Stomach smooth muscle (tissue), 2 donors: ENCODE measurements around the gene PKLR.

ENCODE experiments used
- H3K27ac ChIP-seq: one replicate; pipeline ENCODE4 v1.7.0; 2013; ENCODE audit warnings: mild to moderate bottlenecking, low read length, inconsistent platforms
- H3K27me3 ChIP-seq, 2 donors: one replicate each; pipeline ENCODE4 v1.7.0; 2013; ENCODE audit warnings: low read length in 2 of 2; ENCODE audit not compliant: insufficient read depth in 2 of 2, control insufficient read depth in 1 of 2
- H3K36me3 ChIP-seq, 2 donors: one replicate each; pipeline ENCODE4 v1.7.0; 2013; ENCODE audit warnings: low read length in 2 of 2; ENCODE audit not compliant: control insufficient read depth in 2 of 2, insufficient read depth in 2 of 2
- H3K4me1 ChIP-seq: one replicate; pipeline ENCODE4 v1.7.0; 2013; ENCODE audit warnings: low read length; ENCODE audit not compliant: control insufficient read depth, insufficient read depth
- H3K4me3 ChIP-seq, 2 donors: one replicate each; pipeline ENCODE4 v1.7.0; 2013; ENCODE audit warnings: low read length in 2 of 2
- H3K9ac ChIP-seq, 2 donors: one replicate each; pipeline ENCODE4 v1.7.0; 2013; ENCODE audit warnings: low read length in 2 of 2, mild to moderate bottlenecking in 1 of 2
- H3K9me3 ChIP-seq, 2 donors: one replicate each; pipeline ENCODE4 v1.7.0; 2013; ENCODE audit warnings: low read length in 2 of 2; ENCODE audit not compliant: control insufficient read depth in 2 of 2
- donor health status: healthy.
- donor health status: Pancreatic carcinoma.

PKLR gene

DNA sequence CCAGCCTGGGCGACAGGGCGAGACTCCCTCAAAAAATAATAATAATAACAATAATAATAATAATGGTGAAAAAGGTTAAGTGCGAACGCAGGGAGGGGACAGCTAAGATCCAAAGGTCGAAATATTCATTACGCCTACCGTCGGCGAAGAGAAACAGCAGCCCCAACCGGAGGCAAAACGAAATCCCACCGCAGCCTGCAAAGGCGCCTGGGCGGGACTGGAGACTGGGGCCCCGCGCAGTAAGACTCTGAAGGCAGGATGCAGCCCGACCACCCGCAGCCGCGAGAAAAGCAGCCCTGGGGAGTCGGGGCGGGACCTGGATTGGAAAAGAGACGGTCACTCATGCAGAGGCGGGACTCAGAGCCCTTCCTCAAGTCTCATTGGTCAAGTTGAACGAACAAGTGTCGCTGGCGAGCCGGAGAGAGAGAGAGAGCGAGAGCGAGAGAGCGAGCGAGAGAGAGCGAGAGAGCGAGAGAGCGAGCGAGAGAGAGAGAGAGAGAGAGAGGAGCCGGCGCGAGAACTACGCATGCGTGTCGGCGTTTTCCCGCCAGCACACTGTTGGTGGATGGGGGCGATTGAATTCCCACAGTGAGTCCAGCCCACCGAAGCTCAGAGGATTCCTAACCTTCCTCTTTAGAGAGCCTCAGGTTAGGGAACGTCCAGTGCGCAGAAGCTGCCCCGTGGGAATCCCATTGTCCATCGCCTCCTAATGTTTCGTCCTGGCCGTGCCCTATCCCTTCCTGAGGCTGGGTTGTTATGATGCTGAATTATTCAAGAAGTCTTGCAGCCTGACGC is 56.7 kb downstream of the PKLR start:
- Histone ChIP-seq H3K9me3 (no peaks in the 10 kb centered on the region), H3K36me3 (peaks cover 9 to 13% of the 10 kb centered on the region in 2 donors), H3K4me3 (peak overlapping the region; percentile 81 to 91), H3K27ac (peak overlapping the region; percentile 87), H3K27me3 (no peaks in the 10 kb centered on the region), H3K4me1 (peaks cover 30% of the 10 kb centered on the region), H3K9ac (peak overlapping the region; percentile 80 to 82)

DNA sequence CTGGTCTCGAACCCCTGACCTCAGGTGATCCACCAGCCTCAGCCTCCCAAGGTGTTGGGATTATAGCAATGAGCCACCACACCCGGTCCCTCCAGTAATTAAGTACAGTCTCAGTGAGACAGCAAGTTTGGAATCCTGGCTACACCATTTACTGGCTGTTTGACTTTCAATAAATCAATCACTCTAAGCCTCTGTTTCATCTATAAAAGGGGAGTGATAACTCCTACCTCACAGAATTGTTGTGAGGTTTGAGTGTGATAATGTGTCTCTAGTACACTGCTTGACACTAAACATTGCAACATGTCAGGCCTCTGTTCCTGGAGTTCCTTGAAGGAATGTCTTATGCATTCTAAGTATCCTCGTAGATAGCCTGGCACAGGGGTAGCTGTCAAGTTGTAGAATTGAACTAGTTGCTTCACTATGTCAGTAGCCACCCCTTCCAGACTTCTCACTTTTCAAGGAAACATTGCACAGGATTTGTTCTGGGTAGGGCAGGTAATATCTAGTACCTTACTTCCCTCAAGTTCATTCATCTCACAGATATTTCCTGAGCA is 58.4 kb downstream of the PKLR start:
- Histone ChIP-seq H3K4me1 (peaks cover 30% of the 10 kb centered on the region), H3K27me3 (no peaks in the 10 kb centered on the region), H3K27ac (peak overlapping the region; percentile 87), H3K36me3 (peaks cover 5 to 8% of the 10 kb centered on the region in 2 donors), H3K9me3 (no peaks in the 10 kb centered on the region), H3K9ac (peak overlapping the region in 1 of 2 donors; percentile 74), H3K4me3 (peak overlapping the region in 1 of 2 donors; percentile 81)

DNA sequence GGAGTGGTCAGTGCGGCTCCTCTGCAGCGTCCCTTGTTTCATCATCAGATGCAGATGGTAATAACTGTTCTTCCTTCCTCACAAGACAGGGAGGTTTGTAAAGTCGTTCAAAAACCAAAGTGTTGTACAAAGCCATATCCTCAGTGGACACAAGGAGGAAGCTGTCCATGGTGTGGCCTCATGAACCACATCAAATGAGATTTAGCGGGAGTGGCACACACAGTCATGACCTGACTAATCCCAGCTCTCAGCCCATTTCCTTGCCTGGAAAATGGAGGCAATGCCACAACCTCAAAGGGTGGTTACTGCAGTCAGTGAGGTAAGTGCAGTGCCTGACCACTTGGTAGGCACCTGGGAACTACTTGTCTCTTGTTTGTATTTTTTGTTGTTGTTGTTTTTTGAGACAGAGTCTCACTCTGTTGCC is 59.4 kb downstream of the PKLR start:
- Histone ChIP-seq H3K9ac (no peak overlapping the region), H3K4me1 (peaks cover 30% of the 10 kb centered on the region), H3K27ac (peak overlapping the region; percentile 41), H3K4me3 (no peak overlapping the region), H3K9me3 (no peaks in the 10 kb centered on the region), H3K27me3 (no peaks in the 10 kb centered on the region), H3K36me3 (peaks cover 0 to 2% of the 10 kb centered on the region in 2 donors)

DNA sequence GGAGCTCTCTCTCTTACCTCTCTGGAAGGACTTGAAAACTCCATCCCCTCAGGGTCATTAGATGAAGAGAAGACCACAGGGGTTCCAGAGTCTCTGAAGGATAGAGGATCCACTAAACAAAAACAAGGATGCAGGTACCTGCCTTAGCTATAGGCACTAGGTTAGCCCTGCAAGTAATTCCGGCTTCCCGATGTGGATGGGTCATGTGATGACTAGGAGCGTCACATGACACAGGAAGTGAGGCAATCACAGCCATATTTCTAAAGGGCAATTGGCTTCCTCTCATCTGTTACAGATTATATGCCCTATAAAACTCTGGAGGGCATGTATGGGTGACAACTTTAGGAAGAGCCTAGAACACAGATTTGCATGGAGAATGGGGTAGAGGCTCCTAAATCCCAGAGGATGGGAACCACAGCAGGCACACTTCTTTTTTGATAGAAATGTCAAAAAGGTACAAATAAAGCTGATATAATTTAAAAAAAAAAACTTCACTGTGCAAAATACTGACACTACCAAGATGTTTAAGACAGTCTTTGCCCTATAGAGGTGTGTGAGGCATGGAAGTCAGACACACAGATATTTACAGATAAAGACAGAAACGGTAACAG is 60.1 kb downstream of the PKLR start:
- Histone ChIP-seq H3K4me3 (peak overlapping the region; percentile 64 to 69), H3K27ac (peak overlapping the region; percentile 41), H3K4me1 (peaks cover 30% of the 10 kb centered on the region), H3K9me3 (no peaks in the 10 kb centered on the region), H3K9ac (peak overlapping the region; percentile 44 to 72), H3K27me3 (no peaks in the 10 kb centered on the region), H3K36me3 (peaks cover 3 to 4% of the 10 kb centered on the region in 2 donors)
